Urinary bladder (tissue), 4 donors: ENCODE results near the gene TAGLN3. TPM values are rescaled to one million over a fixed set of nuclear protein-coding genes. Genes with fewer than 3 reads are reported as not detected.

ENCODE experiments used
- DNase-seq: peaks from one replicate; pipeline ENCODE4 v3.0.0-alpha.2; 2015; ENCODE audit errors: extremely low spot score
- H3K27ac ChIP-seq: one replicate; pipeline ENCODE4 v1.5.1; 2013; ENCODE audit warnings: low read depth, mild to moderate bottlenecking, moderate library complexity
- H3K36me3 ChIP-seq: one replicate; pipeline ENCODE4 v1.6.1; 2013; ENCODE audit warnings: mild to moderate bottlenecking, moderate library complexity; ENCODE audit not compliant: insufficient read depth
- H3K4me1 ChIP-seq: one replicate; pipeline ENCODE4 v1.6.1; 2013; ENCODE audit warnings: mild to moderate bottlenecking, moderate library complexity; ENCODE audit not compliant: insufficient read depth
- H3K4me3 ChIP-seq: one replicate; pipeline ENCODE4 v1.5.1; 2013; ENCODE audit warnings: low read depth, low read length
- WGBS: extraction: QIAGEN DNeasy Blood & Tissue Kit; methylation state at CpG from one replicate; pipeline ENCODE4 v1.1.7; 2013; 5-methylcytosine and 5-hydroxymethylcytosine counted together
- polyA plus RNA-seq: library from polyadenylated mRNA; stranded (reverse); fragments of 200-250 nt; gene quantifications from one replicate; pipeline ENCODE4 v1.2.3, GENCODE V29; 2013
- total RNA-seq: library from RNA; depleted of rRNA; stranded (reverse); fragments of >200 nt; gene quantifications from one replicate; pipeline ENCODE4 v1.2.3, GENCODE V29; 2014
- donor health status: healthy with polysubstance abuse.
- donor health status: healthy.

Gene TAGLN3
- total and polyA plus RNA-seq, 2 donors, result 1.8 to 3.1 TPM

GRCh38 chr3:111986800-111987199, 11.9 kb upstream of the TAGLN3 start:
- no peaks in the 10 kb centered on the region for H3K4me1 ChIP-seq
- WGBS, result 87% methylated on average over 3 of the region's 3 CpGs
- no peak overlapping the region for H3K4me3 ChIP-seq
- no peak for DNase-seq
- H3K27ac ChIP-seq, result no peak overlapping the region
- H3K36me3 ChIP-seq, result peaks cover 2% of the 10 kb centered on the region

GRCh38 chr3:111989061-111989678, 9.6 kb upstream of the TAGLN3 start:
- H3K36me3 ChIP-seq, result peaks cover 2% of the 10 kb centered on the region
- H3K27ac ChIP-seq, result peak overlapping the region; percentile 10
- no peaks in the 10 kb centered on the region for H3K4me1 ChIP-seq
- peak; percentile 35 for DNase-seq
- H3K4me3 ChIP-seq, result no peak overlapping the region
- WGBS, result 45% methylated on average over 3 of the region's 3 CpGs

- no peak for DNase-seq
- WGBS, result 75% methylated on average over 2 of the region's 2 CpGs
These were observed 5.7 kb upstream of the TAGLN3 start for GRCh38 chr3:111993038-111993437.

GRCh38 chr3:111999484-112000324, 982 bp downstream of the TAGLN3 start:
- no peak overlapping the region for H3K27ac ChIP-seq
- WGBS, result 35% methylated on average over 19 of the region's 19 CpGs
- no peak for DNase-seq
- peak overlapping the region; percentile 29 for H3K4me3 ChIP-seq
- H3K36me3 ChIP-seq, result no peaks in the 10 kb centered on the region
- no peaks in the 10 kb centered on the region for H3K4me1 ChIP-seq

More at GRCh38 chr3:111993038-111993437, 5.7 kb upstream of the TAGLN3 start:
- no peak overlapping the region for H3K27ac ChIP-seq
- no peaks in the 10 kb centered on the region for H3K36me3 ChIP-seq
- no peaks in the 10 kb centered on the region for H3K4me1 ChIP-seq
- no peak overlapping the region for H3K4me3 ChIP-seq

GRCh38 chr3:112000367-112000771, 1.6 kb downstream of the TAGLN3 start:
- H3K36me3 ChIP-seq, result no peaks in the 10 kb centered on the region
- H3K4me1 ChIP-seq, result no peaks in the 10 kb centered on the region
- no peak overlapping the region for H3K4me3 ChIP-seq
- WGBS, result 93% methylated on average over 5 of the region's 5 CpGs
- no peak for DNase-seq
- no peak overlapping the region for H3K27ac ChIP-seq

- DNase-seq, result no peak
- H3K4me3 ChIP-seq, result no peak overlapping the region
- 79% methylated on average over 2 of the region's 2 CpGs for WGBS
- H3K4me1 ChIP-seq, result no peaks in the 10 kb centered on the region
- H3K27ac ChIP-seq, result no peak overlapping the region
- H3K36me3 ChIP-seq, result no peaks in the 10 kb centered on the region
These were observed 2.2 kb downstream of the TAGLN3 start for GRCh38 chr3:112000966-112001365.

- no peak overlapping the region for H3K4me3 ChIP-seq
- H3K27ac ChIP-seq, result no peak overlapping the region
- no peaks in the 10 kb centered on the region for H3K4me1 ChIP-seq
- WGBS, result 100% methylated on average over 2 of the region's 2 CpGs
- no peak for DNase-seq
- H3K36me3 ChIP-seq, result no peaks in the 10 kb centered on the region
These were observed 2.8 kb downstream of the TAGLN3 start for GRCh38 chr3:112001526-112001925.

GRCh38 chr3:112002096-112002971, 3.6 kb downstream of the TAGLN3 start:
- DNase-seq, result no peak
- no peak overlapping the region for H3K27ac ChIP-seq
- no peaks in the 10 kb centered on the region for H3K4me1 ChIP-seq
- no peak overlapping the region for H3K4me3 ChIP-seq
- H3K36me3 ChIP-seq, result no peaks in the 10 kb centered on the region
- WGBS, result 84% methylated on average over 8 of the region's 8 CpGs

- no peaks in the 10 kb centered on the region for H3K36me3 ChIP-seq
- H3K4me1 ChIP-seq, result no peaks in the 10 kb centered on the region
- no peak overlapping the region for H3K4me3 ChIP-seq
- DNase-seq, result no peak
- WGBS, result 89% methylated on average over 4 of the region's 4 CpGs
- no peak overlapping the region for H3K27ac ChIP-seq
These were observed 4.8 kb downstream of the TAGLN3 start for GRCh38 chr3:112003321-112004080.

GRCh38 chr3:112004187-112004586, 5.5 kb downstream of the TAGLN3 start:
- WGBS, result 87% methylated on average over 2 of the region's 2 CpGs
- no peak for DNase-seq
- Histone ChIP-seq H3K4me1 (no peaks in the 10 kb centered on the region), H3K27ac (no peak overlapping the region), H3K4me3 (no peak overlapping the region), H3K36me3 (no peaks in the 10 kb centered on the region)

GRCh38 chr3:112004669-112005068, 5.9 kb downstream of the TAGLN3 start:
- no peak for DNase-seq
- no peak overlapping the region for H3K4me3 ChIP-seq
- 92% methylated on average over 2 of the region's 2 CpGs for WGBS
- no peaks in the 10 kb centered on the region for H3K36me3 ChIP-seq
- no peaks in the 10 kb centered on the region for H3K4me1 ChIP-seq
- no peak overlapping the region for H3K27ac ChIP-seq

- H3K4me3 ChIP-seq, result no peak overlapping the region
- WGBS, result 72% methylated on average over 4 of the region's 4 CpGs
- DNase-seq, result no peak
- no peaks in the 10 kb centered on the region for H3K4me1 ChIP-seq
- no peak overlapping the region for H3K27ac ChIP-seq
- H3K36me3 ChIP-seq, result no peaks in the 10 kb centered on the region
These were observed 6.5 kb downstream of the TAGLN3 start for GRCh38 chr3:112005091-112005672.

GRCh38 chr3:112007633-112008032, 8.9 kb downstream of the TAGLN3 start:
- Histone ChIP-seq H3K36me3 (no peaks in the 10 kb centered on the region), H3K4me1 (no peaks in the 10 kb centered on the region), H3K27ac (no peak overlapping the region), H3K4me3 (no peak overlapping the region)
- WGBS, result 30% methylated on average over 1 of the region's 1 CpG
- no peak for DNase-seq
